ENCODE results near the gene TLE4.
"Not testable (repeated sequence)": the region's sequence is repeated elsewhere in the genome, so short reads cannot be mapped to it uniquely, and the experiment has no call there.

Gene TLE4

DNA sequence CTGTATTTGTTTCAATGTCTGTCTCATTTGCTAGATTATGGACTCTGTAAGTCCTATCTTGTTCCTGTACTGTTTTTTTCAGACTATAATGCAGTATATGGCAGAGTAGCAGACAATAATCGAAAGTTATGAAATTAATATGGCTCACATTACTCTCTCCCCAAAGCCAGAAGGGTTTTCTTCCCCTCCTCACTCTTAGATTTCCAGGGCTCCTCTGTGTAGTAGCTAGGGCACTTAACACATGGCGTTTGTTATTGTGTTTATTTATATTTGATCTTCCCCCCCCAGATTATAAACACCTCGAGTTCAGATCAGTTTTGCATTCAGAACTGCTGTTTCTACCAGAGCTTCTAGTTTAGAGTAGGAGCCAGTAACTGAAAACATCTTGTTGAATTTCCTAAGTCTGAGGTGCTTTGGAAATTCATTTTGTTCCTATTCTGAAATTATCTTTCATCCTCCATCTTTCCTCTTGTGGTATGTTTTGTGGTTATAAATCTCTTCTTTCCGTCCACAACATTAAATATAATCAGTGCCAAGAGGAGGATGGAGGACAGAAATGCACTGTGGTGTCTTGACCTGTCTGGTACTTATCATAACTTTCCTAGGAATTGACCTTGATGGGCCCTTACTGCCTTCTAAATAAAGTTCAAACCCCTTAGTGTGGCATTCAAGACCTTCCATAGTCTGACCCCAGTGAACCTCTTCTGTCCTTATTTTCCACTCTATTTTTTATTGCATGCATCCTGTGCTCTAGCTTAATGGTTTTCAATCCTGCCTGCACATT, 27.0 kb downstream of the TLE4 start:
- no peak for DNase-seq (ENCODE audit: extremely low read depth in 1 of 2, low read depth in 1 of 2)

DNA sequence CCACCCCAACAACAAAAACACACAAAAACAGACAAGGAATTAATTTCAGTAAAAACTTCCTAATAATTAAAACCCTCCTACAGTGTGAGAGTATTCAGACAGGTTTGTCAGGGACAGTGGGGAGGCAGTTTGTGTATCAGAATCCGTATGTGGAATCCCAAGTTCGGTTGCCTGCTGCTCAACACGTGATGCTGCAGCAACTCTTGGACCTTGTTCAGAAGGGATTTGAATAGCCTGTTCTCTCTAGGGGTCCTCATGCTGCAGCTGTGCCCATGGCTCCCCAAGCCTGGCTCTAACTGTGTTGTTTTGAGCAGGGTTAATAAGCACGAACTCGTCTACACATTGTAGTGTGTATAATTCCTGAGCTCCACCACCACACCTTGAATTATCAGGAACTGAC, 28.7 kb downstream of the TLE4 start:
- no peak for DNase-seq (ENCODE audit: extremely low read depth in 1 of 2, low read depth in 1 of 2)

DNA sequence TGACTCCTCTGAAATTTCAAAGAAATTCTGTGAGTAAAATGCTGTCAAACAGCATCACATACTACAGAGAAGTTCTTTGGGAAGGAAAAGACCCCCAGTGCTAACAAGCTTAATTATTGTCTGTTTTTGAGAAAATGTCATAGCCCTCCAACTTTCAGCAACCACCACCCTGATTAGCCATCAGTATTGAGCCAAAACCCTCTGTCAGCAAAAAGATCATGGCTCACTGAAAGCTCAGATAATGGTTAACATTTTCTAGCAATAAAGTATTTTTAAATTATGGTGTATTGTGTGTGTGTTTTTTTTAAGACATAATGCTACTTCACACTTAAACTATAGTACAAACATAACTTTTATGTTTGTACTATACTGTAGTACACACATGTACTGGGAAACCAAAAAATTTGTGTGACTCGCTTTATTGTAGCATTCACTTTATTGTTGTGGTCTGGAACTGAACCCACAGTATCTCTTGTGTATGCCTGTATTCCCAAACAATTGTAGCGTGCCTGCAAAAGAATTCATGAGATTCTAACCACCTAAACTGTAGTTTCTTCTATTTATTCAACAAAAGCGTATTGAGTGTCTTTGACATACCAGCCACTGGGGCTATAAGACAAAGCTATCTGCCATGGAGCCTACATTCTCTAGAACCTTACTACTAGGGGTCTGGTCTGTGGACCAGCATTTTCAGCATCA, 31.6 kb downstream of the TLE4 start:
- DNase-seq (ENCODE audit: extremely low read depth in 1 of 2, low read depth in 1 of 2): no peak

DNA sequence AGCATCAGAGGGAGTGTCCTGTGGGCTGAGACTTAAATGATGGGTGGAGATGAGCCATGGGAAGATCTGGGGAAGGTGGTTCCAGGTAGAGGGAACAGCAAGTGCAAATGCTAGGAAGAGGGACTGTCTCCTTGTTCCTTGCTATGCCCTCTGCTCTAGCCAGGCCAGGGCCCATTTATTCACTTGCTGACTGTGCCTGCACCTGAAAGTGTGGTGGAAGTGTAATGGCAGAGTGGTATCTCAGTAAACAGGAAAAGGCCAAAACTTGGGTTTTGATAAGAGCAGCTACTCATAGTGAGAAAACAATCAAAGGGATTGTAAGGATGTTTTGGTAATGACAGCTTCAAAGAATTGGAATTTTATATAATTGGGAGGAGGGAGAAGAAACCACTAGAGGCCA, 32.4 kb downstream of the TLE4 start:
- no peak for DNase-seq (ENCODE audit: extremely low read depth in 1 of 2, low read depth in 1 of 2)

DNA sequence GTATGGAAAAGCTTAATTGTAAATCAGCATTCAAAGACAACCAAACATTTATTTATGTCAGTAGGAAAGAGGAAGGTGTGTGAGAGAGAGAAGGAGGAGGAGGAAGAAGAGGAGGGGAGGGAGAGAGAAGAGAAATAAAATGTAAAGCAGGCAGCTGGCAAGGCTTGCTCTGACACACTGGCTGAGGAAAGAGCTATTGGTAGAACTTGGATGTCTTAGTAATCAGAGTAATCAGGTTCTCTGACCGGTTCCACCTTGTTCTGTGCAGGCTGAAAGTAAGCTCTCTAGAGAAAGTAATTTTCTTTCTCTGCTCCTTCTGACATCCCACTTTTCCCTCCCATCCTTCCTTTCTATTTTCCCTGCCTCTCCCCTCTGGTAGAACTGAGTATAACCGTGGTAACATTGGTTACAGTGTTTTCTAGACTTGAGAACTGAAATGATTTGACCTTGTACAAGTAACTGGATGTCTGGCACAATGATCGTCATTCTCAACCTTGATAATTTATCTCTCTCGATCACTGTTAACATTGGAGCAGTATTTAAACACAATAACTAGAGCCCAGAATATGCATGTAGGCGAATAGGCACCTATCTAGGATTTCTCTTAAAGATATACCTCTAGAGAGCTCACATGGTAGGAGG, 33.3 kb downstream of the TLE4 start:
- no peak for DNase-seq (ENCODE audit: extremely low read depth in 1 of 2, low read depth in 1 of 2)

DNA sequence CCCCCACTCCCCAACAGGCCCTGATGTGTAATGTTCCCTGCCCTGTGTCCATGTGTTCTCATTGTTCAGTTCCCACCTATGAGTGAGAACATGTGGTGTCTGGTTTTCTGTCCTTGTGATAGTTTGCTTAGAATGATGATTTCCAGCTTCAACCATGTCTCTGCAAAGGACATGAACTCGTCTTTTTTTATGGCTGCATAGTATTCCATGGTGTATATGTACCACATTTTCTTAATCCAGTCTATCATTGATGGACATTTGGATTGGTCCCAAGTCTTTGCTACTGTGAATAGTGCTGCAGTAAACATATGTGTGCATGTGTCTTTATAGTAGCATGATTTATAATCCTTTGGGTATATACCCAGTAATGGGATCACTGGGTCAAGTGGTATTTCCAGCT, 34.8 kb downstream of the TLE4 start:
- DNase-seq (ENCODE audit: extremely low read depth in 1 of 2, low read depth in 1 of 2): not testable (repeated sequence)

DNA sequence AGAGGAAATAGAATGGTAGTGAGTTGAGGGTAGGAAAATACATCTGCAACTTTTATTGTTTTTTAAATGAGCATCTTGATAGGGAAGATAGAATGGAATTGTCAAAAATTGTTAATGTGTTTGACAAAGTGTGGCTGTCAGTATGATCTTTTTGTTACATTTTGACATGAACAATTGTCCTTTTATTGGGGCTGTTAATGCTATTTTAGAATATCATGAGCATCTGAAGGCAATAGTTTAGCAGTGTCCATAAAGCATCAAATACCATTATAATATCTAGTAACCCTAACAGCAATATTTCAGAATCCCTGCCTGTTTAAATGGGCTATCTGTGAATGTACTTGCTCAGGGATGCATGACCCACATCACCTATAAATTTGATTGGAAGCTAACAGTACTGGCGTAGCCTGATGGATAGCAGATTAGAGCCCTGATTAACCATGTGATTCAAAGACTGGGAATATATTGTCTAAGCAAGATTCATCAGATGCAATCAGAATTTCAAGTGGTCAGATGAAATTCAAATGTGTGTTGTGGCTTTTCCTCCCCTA, 37.8 kb downstream of the TLE4 start:
- no peak for DNase-seq (ENCODE audit: extremely low read depth in 1 of 2, low read depth in 1 of 2)

DNA sequence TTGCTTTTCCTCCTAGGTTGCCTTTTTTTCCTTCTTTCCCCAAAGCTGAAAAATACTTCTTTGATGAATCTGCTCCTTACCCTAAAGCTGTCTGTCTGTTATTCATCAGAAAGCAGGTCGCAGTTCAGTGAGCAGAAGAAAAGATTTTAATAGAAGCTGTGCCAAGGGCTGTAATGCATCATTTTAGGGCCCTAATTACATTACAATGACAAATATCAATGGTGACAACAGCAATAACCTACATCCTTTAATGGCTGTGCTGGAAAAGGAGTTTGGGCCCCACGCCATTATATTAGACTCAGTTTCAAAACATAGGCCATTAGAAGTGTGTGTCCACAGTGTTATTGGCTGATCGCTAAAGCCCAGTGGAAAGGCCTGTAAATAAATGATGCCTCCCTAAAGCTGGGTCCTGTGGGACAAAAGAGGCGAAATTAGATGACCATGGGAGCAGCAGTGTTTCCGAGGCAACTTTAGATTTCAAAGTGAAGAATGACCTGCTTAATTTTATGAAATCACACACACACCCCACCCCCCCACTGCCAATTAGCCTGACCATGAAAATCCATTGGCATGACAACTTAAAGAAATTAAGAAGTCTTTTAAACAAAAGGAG, 38.4 kb downstream of the TLE4 start:
- no peak for DNase-seq (ENCODE audit: extremely low read depth in 1 of 2, low read depth in 1 of 2)

DNA sequence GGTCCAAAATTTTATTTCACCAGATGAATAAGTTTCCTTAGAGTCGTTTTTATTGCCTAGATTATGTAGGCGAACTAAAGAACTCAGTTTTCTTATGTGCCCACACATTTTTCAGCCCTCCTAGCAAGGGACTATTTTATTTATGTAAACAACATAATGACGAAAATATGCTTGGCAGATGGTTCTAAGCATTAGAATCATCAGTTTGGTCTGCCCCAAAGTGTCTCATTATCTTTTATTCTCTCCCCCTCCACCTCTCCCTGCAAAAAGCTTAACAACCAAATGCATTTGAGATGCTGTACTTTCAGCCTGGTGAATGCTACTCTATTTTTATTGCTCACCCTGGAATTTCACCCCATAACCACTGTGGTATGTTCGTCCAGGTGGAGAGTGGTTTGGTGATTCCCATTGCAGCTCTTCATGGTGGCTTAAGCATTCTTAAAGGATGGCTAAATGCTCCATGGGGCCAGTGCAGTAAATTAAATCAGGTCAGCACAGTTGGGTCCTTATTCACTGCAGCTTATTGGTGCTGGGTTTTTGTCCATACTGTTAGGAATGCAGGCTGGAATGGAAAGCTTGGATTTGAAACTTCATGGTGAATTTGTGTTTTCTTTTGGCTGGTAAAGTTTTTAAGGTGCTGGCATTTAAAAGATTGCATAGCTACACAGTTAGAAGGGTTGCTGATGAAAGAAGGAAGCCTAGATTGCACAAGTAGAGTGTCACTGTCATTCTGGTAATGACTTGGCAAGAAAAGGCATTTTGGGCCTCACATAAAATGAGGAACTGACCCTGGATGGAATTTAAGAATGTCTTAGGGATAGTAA, 39.2 kb downstream of the TLE4 start:
- DNase-seq (ENCODE audit: extremely low read depth in 1 of 2, low read depth in 1 of 2): no peak

DNA sequence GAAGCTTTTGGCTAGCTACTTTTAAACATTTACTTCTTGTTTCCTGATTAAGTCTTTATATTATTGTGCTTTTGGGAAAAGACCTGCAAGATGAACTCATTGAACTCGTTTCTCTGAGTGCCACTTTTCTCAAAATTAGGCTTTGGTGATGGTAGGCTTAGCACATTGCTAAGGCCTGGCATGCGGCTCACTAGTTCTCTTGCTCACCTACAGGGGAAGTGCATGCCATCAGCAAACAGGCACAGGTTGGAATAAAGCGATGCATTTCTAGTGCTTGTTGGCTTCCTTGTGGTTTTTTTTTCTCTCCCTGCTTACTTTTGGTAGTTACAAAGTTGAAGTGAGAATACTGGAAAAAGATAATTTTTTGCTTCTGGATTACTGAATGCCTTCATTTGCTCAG, 41.4 kb downstream of the TLE4 start:
- DNase-seq (ENCODE audit: extremely low read depth in 1 of 2, low read depth in 1 of 2): no peak

DNA sequence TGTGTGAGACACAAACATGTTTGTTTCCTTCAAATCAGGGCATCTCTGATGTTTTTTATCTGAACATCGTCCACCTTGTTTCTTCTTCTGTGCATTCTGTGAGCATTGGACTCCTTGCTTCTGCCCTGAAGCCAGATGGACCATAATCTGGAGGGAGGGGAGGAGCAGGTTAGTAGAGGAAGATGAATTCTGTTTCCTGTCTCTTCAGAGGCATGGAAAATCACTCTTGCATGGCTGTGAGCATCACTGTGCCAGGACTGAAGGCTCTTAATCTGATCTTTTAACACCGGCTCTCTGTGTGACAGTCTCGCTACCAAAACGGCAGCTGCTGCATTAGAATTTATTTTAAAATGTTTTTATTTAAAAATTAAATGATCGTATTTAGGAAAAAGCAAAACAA, 43.3 kb downstream of the TLE4 start:
- DNase-seq (ENCODE audit: extremely low read depth in 1 of 2, low read depth in 1 of 2): no peak

DNA sequence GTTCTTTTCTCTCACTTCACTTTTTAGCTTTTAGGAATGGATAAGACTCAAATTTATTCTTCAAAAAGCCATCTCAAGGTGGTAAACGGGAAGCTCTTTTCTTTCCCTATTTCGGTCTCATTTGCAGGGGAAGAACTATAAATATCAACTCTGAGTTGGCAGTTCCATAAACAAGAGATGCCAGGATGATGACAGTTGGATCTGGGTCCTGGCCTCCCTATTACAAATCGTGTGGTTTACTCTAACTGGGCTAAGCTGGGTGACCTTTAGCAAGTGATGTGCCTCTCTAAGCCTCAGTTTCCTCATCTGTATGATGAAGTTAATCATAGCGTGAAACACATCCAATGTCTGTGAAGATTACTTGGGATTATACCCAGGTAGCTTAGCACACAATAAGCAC, 44.2 kb downstream of the TLE4 start:
- DNase-seq (ENCODE audit: extremely low read depth in 1 of 2, low read depth in 1 of 2): no peak

DNA sequence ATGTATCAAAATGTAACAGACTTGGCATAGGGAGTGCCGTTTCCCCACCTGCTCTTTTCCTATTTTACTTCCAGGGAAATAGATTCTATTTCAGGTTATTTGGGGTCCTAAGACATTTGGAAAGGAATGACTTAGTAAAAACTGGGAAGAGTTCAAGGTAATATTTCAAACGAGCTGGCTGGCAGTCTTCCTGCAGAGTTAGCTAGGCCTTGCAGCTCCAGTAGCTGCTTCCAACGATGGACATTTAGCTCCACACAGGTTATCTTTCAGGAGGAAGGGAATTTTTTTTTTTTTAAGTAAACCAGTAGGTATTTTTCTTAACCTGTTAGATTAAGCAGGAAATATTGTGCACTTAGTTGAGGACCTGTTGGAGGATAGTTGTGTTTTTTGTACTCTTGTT, 45.2 kb downstream of the TLE4 start:
- no peak for DNase-seq (ENCODE audit: extremely low read depth in 1 of 2, low read depth in 1 of 2)

DNA sequence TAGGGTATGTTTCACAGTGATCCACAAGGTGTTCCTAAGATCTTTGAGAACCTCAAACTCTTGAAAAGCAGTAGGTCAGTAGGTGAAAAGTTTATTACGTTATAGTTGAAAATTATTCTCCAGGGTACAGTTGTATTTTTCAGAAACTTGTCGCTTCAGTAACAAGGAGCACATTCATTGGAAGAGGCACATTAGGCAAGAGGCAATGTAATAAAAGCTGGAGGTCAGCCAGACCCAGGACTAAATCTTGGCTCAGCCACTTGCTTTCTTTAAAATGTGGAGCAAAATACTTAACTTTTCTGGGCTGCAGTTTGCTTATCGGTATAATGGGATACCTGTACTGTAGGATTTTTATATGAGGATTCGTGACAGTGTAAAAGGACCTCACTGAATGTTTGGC, 45.6 kb downstream of the TLE4 start:
- DNase-seq (ENCODE audit: extremely low read depth in 1 of 2, low read depth in 1 of 2): no peak

DNA sequence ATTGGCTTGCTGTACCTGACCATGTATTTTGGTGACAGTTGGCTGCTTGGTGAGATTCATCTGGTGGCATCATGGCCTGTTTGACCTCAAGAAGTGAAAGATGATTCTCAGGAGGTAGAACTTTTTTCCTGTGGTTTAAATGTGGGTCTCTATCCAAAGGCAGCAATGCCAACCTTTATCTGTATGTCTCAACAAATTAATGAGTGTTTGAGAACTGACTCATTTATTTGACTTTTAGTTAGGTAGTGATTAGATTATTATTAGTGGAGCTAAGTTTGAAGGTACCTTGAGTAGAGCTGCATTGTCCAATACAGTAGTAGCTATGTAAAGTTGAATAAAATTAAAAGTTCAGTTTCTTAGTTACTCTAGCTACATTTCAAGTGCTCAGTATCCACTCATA, 48.2 kb downstream of the TLE4 start:
- no peak for DNase-seq (ENCODE audit: extremely low read depth in 1 of 2, low read depth in 1 of 2)

DNA sequence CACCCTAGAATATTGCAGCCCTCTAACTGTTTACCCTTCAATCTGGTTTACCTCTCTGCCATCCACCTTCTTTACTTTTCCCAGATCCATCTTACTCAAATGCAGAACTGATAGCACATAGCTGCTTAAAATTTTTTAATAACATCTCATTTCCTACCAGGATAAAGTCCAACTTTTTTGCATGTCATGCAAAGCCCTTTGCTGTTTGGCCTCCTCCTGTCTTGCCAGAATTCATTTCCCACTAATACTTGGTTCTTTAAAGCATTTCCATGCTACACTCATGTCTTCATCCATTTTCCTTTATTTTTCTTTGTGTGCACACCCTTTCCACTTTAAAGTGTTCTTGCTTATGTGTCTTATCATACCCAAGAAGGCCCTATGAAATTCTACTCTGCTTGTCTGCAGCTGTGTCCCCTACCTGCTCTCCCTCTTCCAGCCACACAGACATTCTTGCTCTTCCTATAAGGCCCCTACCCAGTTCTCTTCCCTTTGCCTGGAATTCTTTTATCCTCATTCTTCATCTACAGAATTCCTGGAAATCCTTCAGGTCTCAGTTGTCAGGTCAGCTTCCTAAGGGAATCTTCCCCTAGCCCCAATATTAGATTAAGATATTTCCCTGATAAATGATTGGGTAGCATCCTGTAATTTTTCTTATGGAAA, 50.3 kb downstream of the TLE4 start:
- DNase-seq (ENCODE audit: extremely low read depth in 1 of 2, low read depth in 1 of 2): no peak

DNA sequence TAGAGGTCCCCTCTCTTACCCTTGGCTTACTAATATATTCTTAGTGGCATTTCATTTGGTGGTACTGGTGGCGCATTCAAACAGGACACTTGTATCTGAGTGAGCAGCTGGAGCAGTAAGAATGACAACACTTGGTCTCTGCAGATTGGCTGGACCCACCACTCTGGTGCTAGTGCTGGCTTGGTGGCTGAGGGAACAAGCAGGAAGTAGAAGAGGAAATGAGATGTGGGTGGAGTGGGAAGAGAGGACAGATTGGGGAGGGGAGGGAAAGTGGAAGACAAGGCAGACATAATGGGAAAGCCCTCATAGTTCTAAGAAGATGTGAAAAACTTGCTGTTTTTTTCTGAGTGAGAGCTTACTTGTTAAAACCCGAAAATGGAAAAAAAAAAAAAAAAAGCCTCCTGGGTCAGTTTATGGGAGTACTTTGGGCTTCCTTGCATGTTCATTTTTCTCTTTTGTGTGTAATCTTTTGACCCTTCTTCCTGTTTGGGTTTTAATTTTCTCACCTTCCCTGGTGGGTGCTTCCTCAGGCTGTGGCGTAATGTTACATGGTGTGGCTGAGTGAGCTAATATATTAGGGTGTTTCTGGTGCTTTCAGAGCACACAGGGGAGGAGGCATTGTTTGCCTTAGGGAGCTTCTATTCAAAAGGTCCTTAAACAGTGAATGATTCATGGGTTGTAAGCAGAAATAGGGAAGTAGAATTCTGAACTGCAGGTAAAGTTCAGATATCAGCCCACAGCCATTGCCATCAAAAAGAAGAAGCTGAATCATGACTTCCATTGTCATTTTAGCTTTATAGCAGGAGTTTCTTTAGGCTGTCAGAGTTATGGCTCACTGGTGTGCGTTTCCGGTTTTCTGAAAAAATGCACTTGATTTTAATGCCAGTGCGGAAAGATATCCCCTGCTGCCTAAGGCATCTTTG, 52.3 kb downstream of the TLE4 start:
- no peak for DNase-seq (ENCODE audit: extremely low read depth in 1 of 2, low read depth in 1 of 2)

DNA sequence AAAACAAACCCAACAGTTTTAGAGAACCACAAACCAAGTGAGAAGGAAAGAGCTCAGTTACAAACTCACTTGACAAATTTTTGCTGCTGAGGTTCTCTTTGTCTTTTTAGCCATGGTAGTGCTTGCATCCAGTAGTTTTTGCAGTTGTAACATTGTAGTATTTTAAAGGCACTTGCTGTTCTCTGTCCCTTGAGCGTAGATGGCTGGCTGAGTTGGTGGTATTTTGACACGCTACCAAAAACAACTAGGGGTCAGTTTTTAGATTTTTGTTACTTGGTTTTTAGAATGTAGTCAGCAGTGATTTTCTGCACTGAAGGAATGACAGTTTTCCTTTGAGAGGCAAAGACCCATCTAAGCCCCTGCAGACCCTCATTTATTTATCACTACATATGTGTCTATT, 58.0 kb downstream of the TLE4 start:
- no peak for DNase-seq (ENCODE audit: extremely low read depth in 1 of 2, low read depth in 1 of 2)

Measured in activated CD8-positive, alpha-beta memory T cell treated with anti-CD3 and anti-CD28 coated beads for 1 hour (primary cell).